ENCODE measurements around the gene SLC24A5. TPM values are rescaled to one million over a fixed set of nuclear protein-coding genes. Genes with fewer than 3 reads are reported as not detected.

The SLC24A5 gene
- total RNA-seq, 1 donor from 2014 or later: not detected

DNA sequence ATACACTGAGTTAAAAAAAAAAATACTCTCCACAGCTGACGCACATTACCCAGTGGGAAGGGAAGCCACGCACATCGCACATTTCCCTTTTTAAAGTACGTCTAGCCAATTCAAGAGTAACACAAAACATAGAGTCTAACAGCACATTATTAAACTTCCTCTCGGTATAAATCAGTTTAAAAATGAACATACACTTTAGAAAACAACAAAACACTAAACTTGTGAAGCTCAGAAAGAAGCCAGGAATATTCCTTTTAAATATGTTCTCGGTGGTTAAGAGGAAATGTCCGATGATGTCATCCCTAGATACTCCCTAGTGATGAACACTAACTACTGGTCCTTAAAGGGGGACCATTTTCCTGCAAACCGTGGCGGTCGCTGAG lies 56.6 kb downstream of the SLC24A5 start:
- peaks cover 4% of the 10 kb centered on the region for H3K27me3 ChIP-seq
- DNase-seq (ENCODE audit: extremely low spot score in 2 of 2): no peak
- H3K36me3 ChIP-seq: no peaks in the 10 kb centered on the region
- peak overlapping the region; percentile 46 to 47 for H3K4me3 ChIP-seq
- H3K4me1 ChIP-seq: peaks cover 13% of the 10 kb centered on the region
- intact Hi-C loops (cut with DNase I): no loop called here
- TF ChIP-seq CTCF (IDR thresholded peaks at IDR 0.05) (no peak), POLR2AphosphoS5 (IDR thresholded peaks at IDR 0.05; ENCODE audit: insufficient read depth in 1 of 2, low read depth in 1 of 2) (no peak), POLR2A (IDR thresholded peaks at IDR 0.05) (no peak)
- H3K9me3 ChIP-seq: no peaks in the 10 kb centered on the region
- H3K27ac ChIP-seq: peak overlapping the region; percentile 17

DNA sequence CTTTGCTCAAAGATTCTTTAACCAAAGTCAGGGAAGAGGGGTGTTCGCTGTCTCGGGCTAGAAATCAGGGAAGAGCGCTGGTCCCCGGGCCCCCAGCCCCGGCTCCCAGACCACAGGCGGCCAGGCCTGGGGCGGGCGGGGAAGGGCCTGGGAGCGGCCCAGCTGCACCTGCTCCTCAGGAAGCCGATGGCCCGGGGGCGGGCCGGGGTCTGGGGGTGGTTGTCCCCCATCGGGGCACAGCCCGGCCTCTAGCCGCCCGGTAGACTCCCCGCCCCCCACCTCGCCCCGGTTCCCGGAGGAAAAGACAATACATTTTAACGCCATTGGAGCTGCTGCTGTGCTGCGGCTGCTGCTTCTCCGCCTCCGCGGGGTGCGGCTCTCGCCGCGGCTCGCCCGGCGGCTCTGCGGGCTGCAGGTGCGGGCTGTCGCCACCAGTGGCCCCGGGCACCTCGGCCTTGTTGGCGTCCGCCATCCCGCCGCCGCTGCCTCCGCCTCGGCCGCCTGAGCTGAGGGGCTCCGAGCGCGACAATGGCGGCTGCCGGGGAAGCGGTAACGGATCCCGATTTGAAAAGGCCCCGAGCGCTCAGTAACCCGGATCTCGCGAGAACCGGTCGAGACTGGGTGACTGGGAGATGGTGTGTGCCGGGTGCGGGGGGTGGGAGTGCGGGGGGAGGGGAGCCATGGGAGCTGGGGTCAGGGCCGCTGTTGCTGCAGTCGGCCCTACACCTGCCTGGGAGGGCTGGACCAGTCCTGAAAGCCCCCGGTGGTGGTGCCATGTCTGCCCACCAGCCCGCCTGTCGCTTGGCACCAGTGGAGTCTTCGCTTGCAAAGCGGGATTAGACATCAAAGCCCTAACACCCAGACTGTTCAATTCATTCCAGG lies 57.2 kb downstream of the SLC24A5 start, which contains the start of gene MYEF2:
Gene MYEF2 (minus strand): TSS at position 530 of the 882 bp plus-strand sequence. CDS start 58 bp downstream, at position 472.
- no peak for TF ChIP-seq POLR2A (IDR thresholded peaks at IDR 0.05)
- no peak for TF ChIP-seq CTCF (IDR thresholded peaks at IDR 0.05)
- peaks cover 13% of the 10 kb centered on the region for H3K4me1 ChIP-seq
- peak within 1 kb of the TSS; percentile 17 for H3K27ac ChIP-seq
- H3K36me3 ChIP-seq: no peaks in the 10 kb centered on the region
- peak within 1 kb of the TSS; percentile 46 to 47 for H3K4me3 ChIP-seq
- no peaks in the 10 kb centered on the region for H3K9me3 ChIP-seq
- DNase-seq (ENCODE audit: extremely low spot score in 2 of 2): no peak
- intact Hi-C loops (cut with DNase I): no loop called here
- H3K27me3 ChIP-seq: peaks cover 4% of the 10 kb centered on the region

DNA sequence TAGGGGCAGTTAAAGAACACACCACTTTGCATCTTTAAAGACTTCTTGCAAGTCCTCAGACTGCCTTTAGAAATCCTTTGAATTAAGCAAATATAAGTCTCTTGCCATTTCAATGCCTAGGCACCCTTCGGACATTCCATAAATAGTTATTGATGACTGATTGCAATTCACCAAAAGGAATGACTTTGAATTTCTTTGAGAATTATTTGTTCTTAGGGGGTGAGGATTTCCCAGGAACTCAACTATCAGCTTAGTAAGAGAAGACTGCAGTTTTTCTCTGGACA lies 57.8 kb downstream of the SLC24A5 start:
- no peak overlapping the region for H3K27ac ChIP-seq
- H3K4me3 ChIP-seq: peak overlapping the region in 1 of 2 donors; percentile 46
- intact Hi-C loops (cut with DNase I): no loop called here

DNA sequence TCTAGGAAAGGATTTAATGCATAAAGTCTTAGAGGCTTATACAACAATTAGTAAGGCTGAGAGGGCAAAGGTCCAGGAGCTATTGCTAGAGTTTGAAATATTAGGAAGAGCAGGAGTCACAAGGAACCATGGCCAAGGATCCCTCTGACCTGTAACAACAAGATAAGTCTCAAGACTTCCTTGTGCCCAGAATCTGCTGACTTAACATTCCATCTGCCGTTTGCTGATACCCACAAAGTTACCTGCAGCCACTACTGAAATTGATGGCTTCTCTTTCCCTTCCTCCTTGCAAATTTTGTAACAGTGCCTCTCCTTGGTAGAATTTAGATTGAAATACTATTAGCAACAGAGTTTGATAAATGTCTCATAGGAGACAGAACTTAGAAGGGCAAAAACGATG lies 62.0 kb downstream of the SLC24A5 start:
- Histone ChIP-seq H3K4me3 (no peak overlapping the region), H3K36me3 (no peaks in the 10 kb centered on the region), H3K4me1 (peaks cover 7% of the 10 kb centered on the region), H3K9me3 (no peaks in the 10 kb centered on the region), H3K27ac (no peak overlapping the region), H3K27me3 (peaks cover 4% of the 10 kb centered on the region)
- intact Hi-C loops (cut with DNase I): no loop called here
- TF ChIP-seq POLR2A (IDR thresholded peaks at IDR 0.05): no peak
- no peak for TF ChIP-seq POLR2AphosphoS5 (IDR thresholded peaks at IDR 0.05; ENCODE audit: insufficient read depth in 1 of 2, low read depth in 1 of 2)
- TF ChIP-seq CTCF (IDR thresholded peaks at IDR 0.05): no peak
- DNase-seq (ENCODE audit: extremely low spot score in 2 of 2): no peak

More for the DNA sequence above, 57.8 kb downstream of the SLC24A5 start:
- TF ChIP-seq CTCF (IDR thresholded peaks at IDR 0.05) (no peak), POLR2A (IDR thresholded peaks at IDR 0.05) (no peak), POLR2AphosphoS5 (IDR thresholded peaks at IDR 0.05; ENCODE audit: insufficient read depth in 1 of 2, low read depth in 1 of 2) (no peak)
- DNase-seq (ENCODE audit: extremely low spot score in 2 of 2): no peak
- peaks cover 13% of the 10 kb centered on the region for H3K4me1 ChIP-seq
- no peaks in the 10 kb centered on the region for H3K9me3 ChIP-seq
- H3K36me3 ChIP-seq: no peaks in the 10 kb centered on the region
- H3K27me3 ChIP-seq: peaks cover 4% of the 10 kb centered on the region

- Histone ChIP-seq H3K27ac (no peak overlapping the region), H3K27me3 (no peaks in the 10 kb centered on the region), H3K4me1 (no peaks in the 10 kb centered on the region), H3K9me3 (no peaks in the 10 kb centered on the region), H3K4me3 (no peak overlapping the region), H3K36me3 (no peaks in the 10 kb centered on the region)
- intact Hi-C loops (cut with DNase I): no loop called here
- no peak for TF ChIP-seq CTCF (IDR thresholded peaks at IDR 0.05)
- no peak for TF ChIP-seq POLR2A (IDR thresholded peaks at IDR 0.05)
- TF ChIP-seq POLR2AphosphoS5 (IDR thresholded peaks at IDR 0.05; ENCODE audit: insufficient read depth in 1 of 2, low read depth in 1 of 2): no peak
- DNase-seq (ENCODE audit: extremely low spot score in 2 of 2): no peak
These were observed 64.7 kb downstream of the SLC24A5 start for GRCh38 chr15:48185529-48185928.

Data from vagina (tissue), 2 donors.